Astrocyte (in vitro differentiated cells and primary cell): Measurements from ENCODE around the gene MAGI1. TPM values are rescaled to one million over a fixed set of nuclear protein-coding genes. Genes with fewer than 3 reads are reported as not detected.
A peak's percentile ranks its signal among the peaks of the same experiment; 100 is the strongest.

Experiments used
- DNase-seq: peaks from one replicate; pipeline ENCODE4 v3.0.0-alpha.2; 2010; ENCODE audit warnings: low read depth
- FAIRE-seq: peaks from 2 replicates; lab custom pipeline; 2011; peaks lifted over from hg19 to GRCh38; lab: Jason Lieb, UNC
- H2AFZ ChIP-seq: 2 replicates; pipeline ENCODE4 v1.6.0; 2012; ENCODE audit warnings: low read depth, low read length, inconsistent platforms
- H3K27ac ChIP-seq: 2 replicates; pipeline ENCODE4 v1.5.1; 2011; ENCODE audit warnings: low read depth, low read length, inconsistent platforms
- H3K27me3 ChIP-seq: 2 replicates; pipeline ENCODE4 v1.6.0; 2011; ENCODE audit warnings: low read length, inconsistent platforms; ENCODE audit not compliant: insufficient read depth
- H3K36me3 ChIP-seq: 2 replicates; pipeline ENCODE4 v1.5.1; 2011; ENCODE audit warnings: low read length, inconsistent platforms; ENCODE audit not compliant: insufficient read depth
- H3K4me1 ChIP-seq: 2 replicates; pipeline ENCODE4 v1.5.1; 2011; ENCODE audit warnings: low read length, inconsistent platforms; ENCODE audit not compliant: insufficient read depth
- H3K4me2 ChIP-seq: 2 replicates; pipeline ENCODE4 v1.6.0; 2012; ENCODE audit warnings: low read length, inconsistent platforms
- H3K4me3 ChIP-seq: 2 replicates; pipeline ENCODE4 v1.5.1; 2011; ENCODE audit warnings: low read depth, mild to moderate bottlenecking, low read length, inconsistent platforms; ENCODE audit not compliant: insufficient read depth
- H3K79me2 ChIP-seq: 2 replicates; pipeline ENCODE4 v1.6.0; 2012; ENCODE audit warnings: mild to moderate bottlenecking, low read length, inconsistent platforms; ENCODE audit not compliant: insufficient read depth
- H3K9ac ChIP-seq: 2 replicates; pipeline ENCODE4 v1.6.0; 2012; ENCODE audit warnings: mild to moderate bottlenecking, low read length, inconsistent platforms
- H3K9me3 ChIP-seq: 2 replicates; pipeline ENCODE4 v1.5.1; 2012; ENCODE audit warnings: low read depth, mild to moderate bottlenecking, low read length, inconsistent platforms; ENCODE audit not compliant: insufficient read depth
- H4K20me1 ChIP-seq: 2 replicates; pipeline ENCODE4 v1.6.0; 2012; ENCODE audit warnings: low read length, inconsistent platforms; ENCODE audit not compliant: insufficient read depth
- H3K27ac Mint-ChIP-seq: one replicate; pipeline ENCODE4 v1.8.0; 2021; ENCODE audit warnings: mild to moderate bottlenecking, mixed read lengths; ENCODE audit not compliant: unreplicated experiment
- H3K27me3 Mint-ChIP-seq: one replicate; pipeline ENCODE4 v1.8.0; 2021; ENCODE audit warnings: low read depth, mixed read lengths; ENCODE audit not compliant: unreplicated experiment
- H3K36me3 Mint-ChIP-seq: one replicate; pipeline ENCODE4 v1.8.0; 2021; ENCODE audit warnings: low read depth, mixed read lengths; ENCODE audit not compliant: unreplicated experiment
- H3K4me1 Mint-ChIP-seq: one replicate; pipeline ENCODE4 v1.8.0; 2021; ENCODE audit warnings: low read depth, mixed read lengths; ENCODE audit not compliant: unreplicated experiment
- H3K4me3 Mint-ChIP-seq: one replicate; pipeline ENCODE4 v1.8.0; 2021; ENCODE audit warnings: mild to moderate bottlenecking, moderate library complexity, mixed read lengths; ENCODE audit not compliant: unreplicated experiment
- H3K9me3 Mint-ChIP-seq: one replicate; pipeline ENCODE4 v1.8.0; 2021; ENCODE audit warnings: mild to moderate bottlenecking, mixed read lengths; ENCODE audit not compliant: unreplicated experiment
- CTCF ChIP-seq: IDR thresholded peaks from 2 replicates; pipeline ENCODE4 v1.5.1; 2011; ENCODE audit warnings: low read depth, mild to moderate bottlenecking, inconsistent platforms, low read length, moderate library complexity; ENCODE audit not compliant: insufficient read depth
- EZH2 ChIP-seq: IDR thresholded peaks from 2 replicates; pipeline ENCODE4 v1.6.1; 2012; ENCODE audit warnings: mild to moderate bottlenecking, low read length, inconsistent platforms; ENCODE audit not compliant: insufficient read depth
- total RNA-seq: library from RNA; stranded (reverse); gene quantifications from 2 replicates; pipeline ENCODE4 v1.2.1, GENCODE V29; 2021

Gene MAGI1
- total RNA-seq, 1 donor from 2014 or later: 31.8 TPM

- Histone ChIP-seq H2AFZ (no peak overlapping the region), H3K79me2 (no peaks in the 10 kb centered on the region), H4K20me1 (peaks cover 3% of the 10 kb centered on the region), H3K4me3 (no peak overlapping the region), H3K27ac (no peak overlapping the region), H3K4me2 (peak overlapping the region; percentile 0), H3K36me3 (no peaks in the 10 kb centered on the region), H3K4me1 (peaks cover 4% of the 10 kb centered on the region), H3K9me3 (no peaks in the 10 kb centered on the region), H3K9ac (no peak overlapping the region), H3K27me3 (no peaks in the 10 kb centered on the region)
- Mint-ChIP-seq H3K9me3 (no peaks in the 10 kb centered on the region), H3K27me3 (no peaks in the 10 kb centered on the region), H3K4me3 (no peak overlapping the region), H3K36me3 (no peaks in the 10 kb centered on the region), H3K27ac (no peak overlapping the region), H3K4me1 (peaks cover 19% of the 10 kb centered on the region)
- FAIRE-seq: no peak
- DNase-seq: no peak
- no peak for TF ChIP-seq CTCF
- no peak for TF ChIP-seq EZH2
Measured at GRCh38 chr3:65401359-65402305, 637.1 kb downstream of the MAGI1 start.

- no peak overlapping the region for H3K4me3 ChIP-seq
- no peaks in the 10 kb centered on the region for H3K9me3 Mint-ChIP-seq
- H3K4me1 Mint-ChIP-seq: peaks cover 19% of the 10 kb centered on the region
- TF ChIP-seq EZH2: no peak
- no peak for TF ChIP-seq CTCF
- no peak overlapping the region for H2AFZ ChIP-seq
- FAIRE-seq (no peak), DNase-seq (no peak)
- peaks cover 3% of the 10 kb centered on the region for H4K20me1 ChIP-seq
- no peak overlapping the region for H3K9ac ChIP-seq
- H3K36me3 Mint-ChIP-seq: no peaks in the 10 kb centered on the region
- no peaks in the 10 kb centered on the region for H3K27me3 ChIP-seq
- H3K4me1 ChIP-seq: peaks cover 4% of the 10 kb centered on the region
- no peaks in the 10 kb centered on the region for H3K27me3 Mint-ChIP-seq
- no peaks in the 10 kb centered on the region for H3K36me3 ChIP-seq
- H3K27ac ChIP-seq: no peak overlapping the region
- no peaks in the 10 kb centered on the region for H3K9me3 ChIP-seq
- H3K4me3 Mint-ChIP-seq: no peak overlapping the region
- H3K79me2 ChIP-seq: no peaks in the 10 kb centered on the region
- H3K4me2 ChIP-seq: no peak overlapping the region
- no peak overlapping the region for H3K27ac Mint-ChIP-seq
Measured at GRCh38 chr3:65400899-65401298, 637.8 kb downstream of the MAGI1 start.

- Histone ChIP-seq H3K9ac (no peak overlapping the region), H3K4me3 (no peak overlapping the region), H3K79me2 (no peaks in the 10 kb centered on the region), H3K9me3 (no peaks in the 10 kb centered on the region), H3K27ac (no peak overlapping the region), H3K4me2 (no peak overlapping the region), H3K36me3 (no peaks in the 10 kb centered on the region), H4K20me1 (peaks cover 3% of the 10 kb centered on the region), H2AFZ (no peak overlapping the region), H3K27me3 (no peaks in the 10 kb centered on the region), H3K4me1 (peaks cover 4% of the 10 kb centered on the region)
- DNase-seq: peak; percentile 57
- TF ChIP-seq EZH2: no peak
- TF ChIP-seq CTCF: no peak
- H3K27me3 Mint-ChIP-seq: no peaks in the 10 kb centered on the region
- H3K27ac Mint-ChIP-seq: no peak overlapping the region
- H3K4me3 Mint-ChIP-seq: no peak overlapping the region
- FAIRE-seq: no peak
- no peaks in the 10 kb centered on the region for H3K9me3 Mint-ChIP-seq
- peaks cover 19% of the 10 kb centered on the region for H3K4me1 Mint-ChIP-seq
- H3K36me3 Mint-ChIP-seq: peaks cover 2% of the 10 kb centered on the region
Measured at GRCh38 chr3:65398953-65399352, 639.8 kb downstream of the MAGI1 start.
